B cell (primary cell): ENCODE measurements around the gene NMD3.

Experiments
- CTCF ChIP-seq: fragments of 200-600 bp; IDR thresholded peaks from one replicate; pipeline ENCODE4 v1.8.0; 2022; ENCODE audit warnings: antibody characterized with exemption, mild to moderate bottlenecking
- EZH2 ChIP-seq: IDR thresholded peaks from 2 replicates; pipeline ENCODE4 v1.6.1; 2012; ENCODE audit warnings: borderline replicate concordance, low read depth, mild to moderate bottlenecking, moderate library complexity, low read length; ENCODE audit not compliant: insufficient read depth, poor library complexity, severe bottlenecking

- no peak for TF ChIP-seq CTCF
- no peak for TF ChIP-seq EZH2
These were observed 8.8 kb upstream of the NMD3 start for GRCh38 chr3:161212171-161212771.
